Left hindlimb (tissue), 1 donor: ENCODE measurements around the gene ATF6.
"Not testable (repeated sequence)": the region's sequence is repeated elsewhere in the genome, so short reads cannot be mapped to it uniquely, and the experiment has no call there.

Experiments used
- DNase-seq: peaks from one replicate; pipeline ENCODE4 v3.0.0-alpha.2; 2018

The ATF6 gene

GRCh38 chr1:161784968-161785367 is 18.8 kb downstream of the ATF6 start:
- DNase-seq: no peak

GRCh38 chr1:161787355-161787754 is 21.2 kb downstream of the ATF6 start:
- DNase-seq: no peak

GRCh38 chr1:161790587-161791317 is 24.6 kb downstream of the ATF6 start:
- DNase-seq: no peak

- no peak for DNase-seq
Measured at GRCh38 chr1:161791904-161792655, 26.0 kb downstream of the ATF6 start.

GRCh38 chr1:161792740-161793139 is 26.6 kb downstream of the ATF6 start:
- no peak for DNase-seq

- no peak for DNase-seq
Measured at GRCh38 chr1:161799792-161800191, 33.7 kb downstream of the ATF6 start.

- DNase-seq: peak; percentile 39
Measured at GRCh38 chr1:161801955-161802354, 35.8 kb downstream of the ATF6 start.

- DNase-seq: no peak
Measured at GRCh38 chr1:161803181-161803580, 37.1 kb downstream of the ATF6 start.

- DNase-seq: no peak
Measured at GRCh38 chr1:161805399-161806197, 39.5 kb downstream of the ATF6 start.

GRCh38 chr1:161809202-161809601 is 43.1 kb downstream of the ATF6 start:
- not testable (repeated sequence) for DNase-seq

GRCh38 chr1:161809656-161810055 is 43.5 kb downstream of the ATF6 start:
- not testable (repeated sequence) for DNase-seq

- DNase-seq: no peak
Measured at GRCh38 chr1:161810780-161811179, 44.7 kb downstream of the ATF6 start.

GRCh38 chr1:161816201-161816600 is 50.1 kb downstream of the ATF6 start:
- DNase-seq: no peak

GRCh38 chr1:161817176-161817730 is 51.1 kb downstream of the ATF6 start:
- DNase-seq: no peak

GRCh38 chr1:161820914-161821313 is 54.8 kb downstream of the ATF6 start:
- no peak for DNase-seq

- DNase-seq: no peak
Measured at GRCh38 chr1:161824618-161825017, 58.5 kb downstream of the ATF6 start.

- no peak for DNase-seq
Measured at GRCh38 chr1:161825831-161826230, 59.7 kb downstream of the ATF6 start.

GRCh38 chr1:161826478-161826877 is 60.4 kb downstream of the ATF6 start:
- DNase-seq: no peak

- DNase-seq: no peak
Measured at GRCh38 chr1:161827786-161828185, 61.7 kb downstream of the ATF6 start.

- not testable (repeated sequence) for DNase-seq
Measured at GRCh38 chr1:161832299-161832907, 66.3 kb downstream of the ATF6 start.

GRCh38 chr1:161834967-161835550 is 68.9 kb downstream of the ATF6 start:
- no peak for DNase-seq

GRCh38 chr1:161836018-161836417 is 69.9 kb downstream of the ATF6 start:
- no peak for DNase-seq
